B cell (primary cell): ENCODE measurements around the gene SLU7. TPM values are rescaled to one million over a fixed set of nuclear protein-coding genes. Genes with fewer than 3 reads are reported as not detected.

Experiments used
- ATAC-seq: fragments of 200-7000 bp; cut with Tn5 transposase; one replicate; pipeline ENCODE4 v1.10.0; 2021; ENCODE audit warnings: low read depth, mild to moderate bottlenecking, moderate number of reproducible peaks, moderate library complexity
- CTCF ChIA-PET: fragments of 350-600 bp; sonication (Branson Sonifier 250); formaldehyde crosslinking; loops from one replicate; lab custom pipeline; 2021; ENCODE audit warnings: antibody characterized with exemption, inconsistent platforms; lab: Charles Lee
- POLR2A ChIA-PET: fragments of 350-600 bp; sonication (Branson Sonifier 250); formaldehyde crosslinking; loops from one replicate; lab custom pipeline; 2021; ENCODE audit warnings: antibody characterized with exemption; lab: Charles Lee
- DNase-seq: peaks from one replicate; pipeline ENCODE4 v3.0.0; 2013
- H2AFZ ChIP-seq: 2 replicates; pipeline ENCODE4 v1.6.1; 2012; ENCODE audit warnings: mild to moderate bottlenecking, low read depth, low read length; ENCODE audit not compliant: insufficient read depth, poor library complexity, severe bottlenecking
- H3K27ac ChIP-seq, 2 donors: 1 replicate in 1 of 2; 2 replicates in 1 of 2; pipeline ENCODE4 v1.5.1; 2012 to 2013; ENCODE audit warnings: low read length in 2 of 2, mild to moderate bottlenecking in 2 of 2, moderate library complexity in 1 of 2
- H3K27me3 ChIP-seq, 4 experiments: fragments of 200-600 bp in 1 of 4; sonication (generic) in 1 of 4; replicated peaks in 1 of 4; 1 replicate in 2 of 4; 2 replicates in 2 of 4; pipeline versions ENCODE4 v1.6.1 to v1.7.0; 2013 to 2016; ENCODE audit warnings: low read length in 3 of 4, mild to moderate bottlenecking in 2 of 4, mixed read lengths in 1 of 4, moderate library complexity in 1 of 4; ENCODE audit not compliant: insufficient read depth in 4 of 4, control insufficient read depth in 3 of 4; ENCODE audit errors: control extremely low read depth in 1 of 4
- H3K36me3 ChIP-seq, 2 experiments: replicated peaks in 1 of 2; 1 replicate in 1 of 2; 2 replicates in 1 of 2; pipeline versions ENCODE4 v1.6.1 to v1.7.1; 2013; ENCODE audit warnings: low read length in 1 of 2; ENCODE audit not compliant: insufficient read depth in 2 of 2, control insufficient read depth in 1 of 2; ENCODE audit errors: control extremely low read depth in 1 of 2, extremely low read depth in 1 of 2
- H3K4me1 ChIP-seq, 2 donors: fragments of 200-600 bp in 1 of 2; sonication (generic) in 1 of 2; 1 replicate in 1 of 2; 2 replicates in 1 of 2; pipeline versions ENCODE4 v1.5.1 to v1.6.1; 2013 to 2017; ENCODE audit warnings: low read length in 2 of 2; ENCODE audit not compliant: control insufficient read depth in 2 of 2, insufficient read depth in 2 of 2
- H3K4me2 ChIP-seq: replicated peaks from 2 replicates; pipeline ENCODE3; 2012; ENCODE audit warnings: mild to moderate bottlenecking, low read depth, low read length; ENCODE audit not compliant: poor library complexity, severe bottlenecking
- H3K4me3 ChIP-seq, 5 experiments: fragments of 200-600 bp in 1 of 5; sonication (generic) in 1 of 5; 1 replicate in 3 of 5; 2 replicates in 2 of 5; pipeline versions ENCODE4 v1.5.1 to v1.7.0; 2011 to 2016; ENCODE audit warnings: low read length in 4 of 5, mild to moderate bottlenecking in 4 of 5, low read depth in 2 of 5, control low read depth in 1 of 5, moderate library complexity in 1 of 5; ENCODE audit not compliant: insufficient read depth in 1 of 5; ENCODE audit errors: control extremely low read depth in 1 of 5, extremely low read depth in 1 of 5
- H3K79me2 ChIP-seq: fragments of 200-600 bp; sonication (generic); one replicate; pipeline ENCODE4 v1.6.0; 2016; ENCODE audit warnings: low read length; ENCODE audit not compliant: control insufficient read depth, insufficient read depth
- H3K9ac ChIP-seq: fragments of 200-600 bp; sonication (generic); 2 replicates; pipeline ENCODE4 v1.6.1; 2017; ENCODE audit warnings: mild to moderate bottlenecking, low read length, moderate library complexity
- H3K9me3 ChIP-seq, 3 donors: one replicate each; pipeline versions ENCODE4 v1.6.1 to v1.7.1; 2013; ENCODE audit warnings: low read length in 2 of 3; ENCODE audit not compliant: control insufficient read depth in 2 of 3, insufficient read depth in 1 of 3; ENCODE audit errors: control extremely low read depth in 1 of 3
- H4K20me1 ChIP-seq: 2 replicates; pipeline ENCODE4 v1.6.0; 2012; ENCODE audit warnings: mild to moderate bottlenecking, low read length; ENCODE audit not compliant: insufficient read depth, control insufficient read depth, poor library complexity, severe bottlenecking
- H3K27ac Mint-ChIP-seq: one replicate; pipeline ENCODE4 v1.8.0; 2021; ENCODE audit warnings: mixed read lengths
- H3K27me3 Mint-ChIP-seq: one replicate; pipeline ENCODE4 v1.8.0; 2021; ENCODE audit warnings: mixed read lengths
- H3K4me1 Mint-ChIP-seq: one replicate; pipeline ENCODE4 v1.8.0; 2021; ENCODE audit warnings: mixed read lengths
- H3K4me3 Mint-ChIP-seq: one replicate; pipeline ENCODE4 v1.8.0; 2021; ENCODE audit warnings: mixed read lengths
- H3K9me3 Mint-ChIP-seq: one replicate; pipeline ENCODE4 v1.8.0; 2022; ENCODE audit warnings: mixed read lengths; ENCODE audit not compliant: insufficient read depth
- CTCF ChIP-seq: fragments of 200-600 bp; IDR thresholded peaks from one replicate; pipeline ENCODE4 v1.8.0; 2022; ENCODE audit warnings: antibody characterized with exemption, mild to moderate bottlenecking
- EZH2 ChIP-seq: IDR thresholded peaks from 2 replicates; pipeline ENCODE4 v1.6.1; 2012; ENCODE audit warnings: borderline replicate concordance, low read depth, mild to moderate bottlenecking, moderate library complexity, low read length; ENCODE audit not compliant: insufficient read depth, poor library complexity, severe bottlenecking
- WGBS: methylation state at CpG from one replicate; pipeline ENCODE4 v1.1.5; 2013; ENCODE audit warnings: missing lambda C conversion rate; ENCODE audit not compliant: insufficient coverage; 5-methylcytosine and 5-hydroxymethylcytosine counted together
- intact Hi-C: fragments of 100-400 bp; cut with micrococcal nuclease; formaldehyde crosslinking; loops from one replicate; pipeline ENCODE4 v1.10.0; 2022
- polyA plus RNA-seq: library from polyadenylated mRNA; depleted of rRNA; stranded (reverse); fragments of >200 nt; gene quantifications from 2 replicates; pipeline ENCODE4 v1.2.3, GENCODE V29; 2012
- total RNA-seq, 2 donors: library from RNA; stranded (reverse); fragments of 120-200 nt in 1 of 2; gene quantifications; 1 replicate in 1 of 2; 2 replicates in 1 of 2; pipeline versions ENCODE4 v1.2.3 to v1.2.4, GENCODE V29; 2013 to 2022

Gene SLU7
- total and polyA plus RNA-seq, 2 donors (not counting 1 experiment from before 2014, with no cell fraction given), result 30.8 to 68.3 TPM

GRCh38 chr5:160419458-160420330 is 813 bp upstream of the SLU7 start:
- Histone ChIP-seq H3K9me3 (no peaks in the 10 kb centered on the region), H3K4me1 (peaks cover 33 to 42% of the 10 kb centered on the region in 2 donors), H3K27me3 (no peaks in the 10 kb centered on the region), H2AFZ (peak overlapping the region; percentile 30), H3K9ac (peak overlapping the region; percentile 95), H3K27ac (peak overlapping the region; percentile 95), H3K4me3 (peak overlapping the region; percentile 72 to 99 (median 95)), H3K36me3 (peaks cover 0 to 11% of the 10 kb centered on the region in 2 experiments), H3K79me2 (peaks cover 40% of the 10 kb centered on the region), H4K20me1 (no peaks in the 10 kb centered on the region), H3K4me2 (peak overlapping the region; percentile 80)
- POLR2A ChIA-PET, result interaction anchor here (0.6 to 1.5 kb wide), 4 partner anchors 19 to 646 kb away, joined by 3 to 7 read pairs (median 5); no protein-coding TSS in a partner anchor
- Mint-ChIP-seq H3K4me1 (peaks cover 72% of the 10 kb centered on the region), H3K4me3 (peak overlapping the region; percentile 92), H3K27ac (peak overlapping the region; percentile 91), H3K9me3 (no peaks in the 10 kb centered on the region), H3K27me3 (no peaks in the 10 kb centered on the region)
- WGBS, result 86% methylated on average over 4 of the region's 11 CpGs
- TF ChIP-seq CTCF (no peak), EZH2 (no peak)
- DNase-seq, result no peak
- intact Hi-C loops, result loop anchor here (1.0 to 10.0 kb wide), 6 partner anchors 13 to 1212 kb away; partner anchors contain the start of genes PWWP2A, RNF145 and TTC1
- ATAC-seq, result no peak
- CTCF ChIA-PET, result interaction anchor here (0.7 to 3.5 kb wide), 5 partner anchors 10 to 412 kb away, joined by 3 to 57 read pairs (median 6); no protein-coding TSS in a partner anchor
